Measurements from ENCODE around the gene ATP6V0B.

DNA sequence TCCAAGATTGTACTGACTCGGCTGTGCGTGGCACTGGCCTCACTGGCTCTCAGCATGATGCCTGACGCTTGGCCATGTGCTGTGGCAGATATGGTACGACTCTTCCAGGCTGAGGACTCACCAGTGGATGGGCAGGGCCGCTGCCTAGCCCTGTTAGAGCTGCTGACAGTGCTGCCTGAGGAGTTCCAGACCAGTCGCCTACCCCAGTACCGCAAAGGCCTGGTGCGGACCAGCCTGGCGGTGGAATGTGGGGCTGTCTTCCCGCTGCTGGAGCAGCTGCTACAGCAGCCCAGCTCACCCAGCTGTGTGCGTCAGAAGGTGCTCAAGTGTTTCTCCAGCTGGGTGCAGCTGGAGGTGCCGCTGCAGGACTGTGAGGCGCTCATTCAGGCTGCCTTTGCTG is 25.1 kb upstream of the ATP6V0B start:
- TF ChIP-seq SP1 (IDR thresholded peaks at IDR 0.05) (no peak), FOXA1 (IDR thresholded peaks at IDR 0.05) (no peak), NFRKB (IDR thresholded peaks at IDR 0.05) (no peak), BHLHE40 (IDR thresholded peaks at IDR 0.05; ENCODE audit: borderline replicate concordance) (no peak), TARDBP (IDR thresholded peaks at IDR 0.05) (no peak)
